GM19193 (cell line): ENCODE results near the gene UNC13C.

Experiments
- POLR2A ChIP-seq: IDR thresholded peaks from 4 replicates; pipeline ENCODE4 v1.6.1; 2011; ENCODE audit not compliant: insufficient read depth, insufficient read length; ENCODE audit errors: extremely low read depth

Gene UNC13C

GRCh38 chr15:53978253-53978906 lies at the start of gene UNC13C:
UNC13C (plus strand) TSS chr15:53978441; CDS start chr15:54012904, 34,463 bp downstream.
- TF ChIP-seq POLR2A, result no peak

- no peak for TF ChIP-seq POLR2A
Measured at GRCh38 chr15:53936137-53936536, 42.1 kb upstream of the UNC13C start.

GRCh38 chr15:53950572-53950971 lies 27.7 kb upstream of the UNC13C start:
- TF ChIP-seq POLR2A, result no peak

- TF ChIP-seq POLR2A, result no peak
Measured at GRCh38 chr15:53955396-53955795, 22.8 kb upstream of the UNC13C start.

- no peak for TF ChIP-seq POLR2A
Measured at GRCh38 chr15:53962646-53963561, 15.3 kb upstream of the UNC13C start.

GRCh38 chr15:53963801-53964200 lies 14.4 kb upstream of the UNC13C start:
- TF ChIP-seq POLR2A, result no peak

GRCh38 chr15:53974121-53974520 lies 4.1 kb upstream of the UNC13C start:
- no peak for TF ChIP-seq POLR2A

- TF ChIP-seq POLR2A, result no peak
Measured at GRCh38 chr15:53974813-53975212, 3.4 kb upstream of the UNC13C start.

- TF ChIP-seq POLR2A, result no peak
Measured at GRCh38 chr15:53976844-53977392, 1.3 kb upstream of the UNC13C start.

GRCh38 chr15:53979051-53979788 lies 979 bp downstream of the UNC13C start:
- TF ChIP-seq POLR2A, result no peak

GRCh38 chr15:53980021-53980420 lies 1.8 kb downstream of the UNC13C start:
- no peak for TF ChIP-seq POLR2A

- TF ChIP-seq POLR2A, result no peak
Measured at GRCh38 chr15:53982071-53982680, 3.9 kb downstream of the UNC13C start.

GRCh38 chr15:53982876-53983275 lies 4.6 kb downstream of the UNC13C start:
- TF ChIP-seq POLR2A, result no peak

GRCh38 chr15:53984221-53984620 lies 6.0 kb downstream of the UNC13C start:
- TF ChIP-seq POLR2A, result no peak
